Left ventricle myocardium inferior (tissue), 1 donor: ENCODE results near the gene ZNF165. TPM values are rescaled to one million over a fixed set of nuclear protein-coding genes. Genes with fewer than 3 reads are reported as not detected.
A peak's percentile ranks its signal among the peaks of the same experiment; 100 is the strongest.

Source experiments
- DNase-seq: peaks from one replicate; pipeline ENCODE4 v3.0.0-alpha.2; 2020
- H3K27ac ChIP-seq: fragments of 200-600 bp; replicated peaks from 2 replicates; pipeline ENCODE4 v1.8.0; 2021
- H3K27me3 ChIP-seq: fragments of 200-600 bp; 2 replicates; pipeline ENCODE4 v1.8.0; 2021; ENCODE audit warnings: low read depth
- H3K36me3 ChIP-seq: fragments of 200-600 bp; 2 replicates; pipeline ENCODE4 v1.8.0; 2021
- H3K4me1 ChIP-seq: fragments of 200-600 bp; 2 replicates; pipeline ENCODE4 v1.8.0; 2021
- H3K4me3 ChIP-seq: fragments of 200-600 bp; 2 replicates; pipeline ENCODE4 v1.8.0; 2021; ENCODE audit warnings: mild to moderate bottlenecking, moderate library complexity
- H3K9me3 ChIP-seq: fragments of 200-600 bp; replicated peaks from 2 replicates; pipeline ENCODE4 v1.8.0; 2021
- CTCF ChIP-seq: fragments of 200-600 bp; IDR thresholded peaks from 2 replicates; pipeline ENCODE4 v1.8.0; 2021; ENCODE audit warnings: antibody characterized with exemption, mild to moderate bottlenecking, borderline replicate concordance
- intact Hi-C: fragments of 100-400 bp; cut with micrococcal nuclease; formaldehyde crosslinking; loops from one replicate; pipeline ENCODE4 v1.11.0; 2022
- total RNA-seq: library from RNA; stranded (reverse); fragmentation: NEBNext Ultra II Directional; extraction: Animal tissue kit (Norgen Biotek cat#: 25700); gene quantifications from one replicate; pipeline ENCODE4 v1.2.1, GENCODE V29; 2021
- donor health status: DM: no; HTN: yes; CAD: no; lungs with severe emphysema.

ZNF165 gene
- total RNA-seq, 1 donor from 2014 or later, result 0.55 TPM

- Histone ChIP-seq H3K27ac (peak within 1 kb of the TSS; percentile 68), H3K4me3 (peak within 1 kb of the TSS; percentile 74), H3K9me3 (no peaks in the 10 kb centered on the region), H3K27me3 (no peaks in the 10 kb centered on the region), H3K36me3 (peaks cover 57% of the 10 kb centered on the region), H3K4me1 (peaks cover 47% of the 10 kb centered on the region)
- no peak for TF ChIP-seq CTCF
- intact Hi-C loops, result no loop called here
- peak; percentile 81 for DNase-seq
Observed at GRCh38 chr6:28124350-28124970, 44.1 kb downstream of the ZNF165 start, which contains the start of gene ZSCAN16. ZSCAN16 (plus strand) TSS chr6:28124609; CDS start chr6:28125444, 835 bp downstream.

GRCh38 chr6:28124971-28125353 lies 44.6 kb downstream of the ZNF165 start:
- TF ChIP-seq CTCF, result no peak
- Histone ChIP-seq H3K4me1 (peaks cover 48% of the 10 kb centered on the region), H3K36me3 (peaks cover 57% of the 10 kb centered on the region), H3K27ac (peak overlapping the region; percentile 68), H3K27me3 (no peaks in the 10 kb centered on the region), H3K9me3 (no peaks in the 10 kb centered on the region), H3K4me3 (peak overlapping the region; percentile 74)
- DNase-seq, result no peak
- intact Hi-C loops, result no loop called here

- Histone ChIP-seq H3K4me3 (peak overlapping the region; percentile 74), H3K27me3 (no peaks in the 10 kb centered on the region), H3K9me3 (no peaks in the 10 kb centered on the region), H3K27ac (no peak overlapping the region), H3K36me3 (peaks cover 55% of the 10 kb centered on the region), H3K4me1 (peaks cover 52% of the 10 kb centered on the region)
- intact Hi-C loops, result no loop called here
- no peak for TF ChIP-seq CTCF
- no peak for DNase-seq
Observed at GRCh38 chr6:28125401-28125800, 45.0 kb downstream of the ZNF165 start.

GRCh38 chr6:28134015-28134414 lies 53.6 kb downstream of the ZNF165 start:
- H3K27ac ChIP-seq, result no peak overlapping the region
- peak; percentile 53 for TF ChIP-seq CTCF
- peaks cover 7% of the 10 kb centered on the region for H3K36me3 ChIP-seq
- H3K9me3 ChIP-seq, result no peaks in the 10 kb centered on the region
- intact Hi-C loops, result loop anchor here (10.0 kb wide), 1 partner anchor 221 kb away; no protein-coding TSS in a partner anchor
- H3K4me3 ChIP-seq, result no peak overlapping the region
- no peak for DNase-seq
- H3K27me3 ChIP-seq, result no peaks in the 10 kb centered on the region
- H3K4me1 ChIP-seq, result peaks cover 71% of the 10 kb centered on the region

- Histone ChIP-seq H3K27ac (peak overlapping the region; percentile 5), H3K36me3 (peaks cover 3% of the 10 kb centered on the region), H3K4me1 (peaks cover 69% of the 10 kb centered on the region), H3K4me3 (no peak overlapping the region), H3K27me3 (no peaks in the 10 kb centered on the region), H3K9me3 (no peaks in the 10 kb centered on the region)
- TF ChIP-seq CTCF, result no peak
- no peak for DNase-seq
- intact Hi-C loops, result loop anchor here (10.0 kb wide), 1 partner anchor 220 kb away; no protein-coding TSS in a partner anchor
Observed at GRCh38 chr6:28134716-28135115, 54.3 kb downstream of the ZNF165 start.
